ENCODE measurements around the gene NR2C2. TPM values are rescaled to one million over a fixed set of nuclear protein-coding genes. Genes with fewer than 3 reads are reported as not detected.

Gene NR2C2
- total RNA-seq, 4 donors from 2014 or later: 36.4 to 43.9 (median 40.8) TPM

GRCh38 chr3:15029625-15030024 is 82.2 kb downstream of the NR2C2 start:
- DNase-seq (ENCODE audit: extremely low spot score): no peak
- Histone ChIP-seq H3K27me3 (no peaks in the 10 kb centered on the region), H3K36me3 (peaks cover 44 to 100% (median 91%) of the 10 kb centered on the region in 4 donors), H3K4me3 (no peak overlapping the region), H3K27ac (replicated peaks in 1 of 4) (no peak overlapping the region), H3K9me3 (no peaks in the 10 kb centered on the region), H3K4me1 (no peaks in the 10 kb centered on the region)
- TF ChIP-seq POLR2A (IDR thresholded peaks at IDR 0.05; ENCODE audit: low read depth) (no peak), CTCF (IDR thresholded peaks at IDR 0.05) (no peak), EP300 (IDR thresholded peaks at IDR 0.05) (no peak)
- intact Hi-C loops (cut with DNase I): no loop called here

GRCh38 chr3:15032650-15033049 is 85.3 kb downstream of the NR2C2 start:
- no peaks in the 10 kb centered on the region for H3K4me1 ChIP-seq
- H3K4me3 ChIP-seq: no peak overlapping the region
- DNase-seq (ENCODE audit: extremely low spot score): no peak
- no peak overlapping the region for H3K27ac ChIP-seq (replicated peaks in 1 of 4)
- WGBS: 82% methylated on average over 2 of the region's 2 CpGs
- no peaks in the 10 kb centered on the region for H3K9me3 ChIP-seq
- no peaks in the 10 kb centered on the region for H3K27me3 ChIP-seq
- no peak for TF ChIP-seq POLR2A (IDR thresholded peaks at IDR 0.05; ENCODE audit: low read depth)
- no peak for TF ChIP-seq EP300 (IDR thresholded peaks at IDR 0.05)
- TF ChIP-seq CTCF (IDR thresholded peaks at IDR 0.05): no peak
- TF ChIP-seq POLR2AphosphoS5 (IDR thresholded peaks at IDR 0.05): no peak
- intact Hi-C loops (cut with DNase I): no loop called here
- peaks cover 35 to 100% (median 86%) of the 10 kb centered on the region in 4 donors for H3K36me3 ChIP-seq

- DNase-seq (ENCODE audit: extremely low spot score): no peak
- Histone ChIP-seq H3K4me1 (no peaks in the 10 kb centered on the region), H3K9me3 (no peaks in the 10 kb centered on the region), H3K27ac (replicated peaks in 1 of 4) (no peak overlapping the region), H3K36me3 (peaks cover 32 to 100% (median 88%) of the 10 kb centered on the region in 4 donors), H3K27me3 (no peaks in the 10 kb centered on the region), H3K4me3 (no peak overlapping the region)
- 95% methylated on average over 3 of the region's 3 CpGs for WGBS
- no peak for TF ChIP-seq CTCF (IDR thresholded peaks at IDR 0.05)
- TF ChIP-seq POLR2AphosphoS5 (IDR thresholded peaks at IDR 0.05): no peak
- TF ChIP-seq EP300 (IDR thresholded peaks at IDR 0.05): no peak
- no peak for TF ChIP-seq POLR2A (IDR thresholded peaks at IDR 0.05; ENCODE audit: low read depth)
- intact Hi-C loops (cut with DNase I): no loop called here
These were observed 85.7 kb downstream of the NR2C2 start for GRCh38 chr3:15033103-15033502.

GRCh38 chr3:15038306-15038705 is 90.9 kb downstream of the NR2C2 start:
- intact Hi-C loops (cut with DNase I): no loop called here
- Histone ChIP-seq H3K9me3 (no peaks in the 10 kb centered on the region), H3K4me3 (no peak overlapping the region), H3K27me3 (no peaks in the 10 kb centered on the region), H3K36me3 (peaks cover 18 to 96% (median 88%) of the 10 kb centered on the region in 4 donors), H3K27ac (replicated peaks in 1 of 4) (no peak overlapping the region), H3K4me1 (peaks cover 0 to 12% (median 4%) of the 10 kb centered on the region in 4 donors)
- no peak for DNase-seq (ENCODE audit: extremely low spot score)
- TF ChIP-seq EP300 (IDR thresholded peaks at IDR 0.05) (no peak), POLR2AphosphoS5 (IDR thresholded peaks at IDR 0.05) (no peak), POLR2A (IDR thresholded peaks at IDR 0.05; ENCODE audit: low read depth) (no peak), CTCF (IDR thresholded peaks at IDR 0.05) (no peak)
- WGBS: 87% methylated on average over 6 of the region's 6 CpGs

GRCh38 chr3:15040844-15041243 is 93.5 kb downstream of the NR2C2 start:
- DNase-seq (ENCODE audit: extremely low spot score): no peak
- H3K27me3 ChIP-seq: no peaks in the 10 kb centered on the region
- peaks cover 0 to 12% (median 4%) of the 10 kb centered on the region in 4 donors for H3K4me1 ChIP-seq
- no peak overlapping the region for H3K27ac ChIP-seq (replicated peaks in 1 of 4)
- no peak overlapping the region for H3K4me3 ChIP-seq
- intact Hi-C loops (cut with DNase I): no loop called here
- H3K9me3 ChIP-seq: no peaks in the 10 kb centered on the region
- 85% methylated on average over 3 of the region's 3 CpGs for WGBS
- TF ChIP-seq EP300 (IDR thresholded peaks at IDR 0.05) (no peak), POLR2AphosphoS5 (IDR thresholded peaks at IDR 0.05) (no peak), CTCF (IDR thresholded peaks at IDR 0.05) (no peak), POLR2A (IDR thresholded peaks at IDR 0.05; ENCODE audit: low read depth) (no peak)
- peaks cover 16 to 96% (median 88%) of the 10 kb centered on the region in 4 donors for H3K36me3 ChIP-seq

All from esophagus muscularis mucosa (tissue), 4 donors.